SK-N-MC (cell line): Measurements from ENCODE around the gene MYO15B.
A peak's percentile ranks its signal among the peaks of the same experiment; 100 is the strongest.

Source experiments
- DNase-seq: peaks from one replicate; pipeline ENCODE4 v3.0.0-alpha.2; 2011; ENCODE audit warnings: low read depth, low spot score
- H3K27ac ChIP-seq: fragments of 200-600 bp; sonication (generic); 2 replicates; pipeline ENCODE4 v1.5.1; 2016; ENCODE audit warnings: mixed run types
- H3K36me3 ChIP-seq: fragments of 200-600 bp; sonication (generic); 2 replicates; pipeline ENCODE4 v1.6.1; 2017; ENCODE audit warnings: antibody characterized with exemption, low read length, mixed read lengths; ENCODE audit not compliant: insufficient read depth
- H3K4me3 ChIP-seq: fragments of 200-600 bp; sonication (generic); 2 replicates; pipeline ENCODE4 v1.5.1; 2016
- H3K9ac ChIP-seq: fragments of 200-600 bp; sonication (generic); 2 replicates; pipeline ENCODE4 v1.8.0; 2017; ENCODE audit warnings: mixed run types, mixed read lengths; ENCODE audit not compliant: insufficient read length
- H3K9me3 ChIP-seq: fragments of 200-600 bp; sonication (generic); 2 replicates; pipeline ENCODE4 v1.6.1; 2017; ENCODE audit warnings: low read depth, mild to moderate bottlenecking, antibody characterized with exemption, low read length, moderate library complexity, mixed read lengths
- EZH2 ChIP-seq: fragments of 200-600 bp; sonication (generic); IDR thresholded peaks from one replicate; pipeline ENCODE4 v1.6.1; 2017; ENCODE audit warnings: antibody characterized with exemption
- FOXP2 ChIP-seq: optimal IDR thresholded peaks from 2 replicates; pipeline ENCODE3; 2011; ENCODE audit warnings: mild to moderate bottlenecking, moderate library complexity; ENCODE audit not compliant: insufficient read depth; ENCODE audit errors: extremely low read length, control extremely low read depth
- POLR2AphosphoS5 ChIP-seq: IDR thresholded peaks from 2 replicates; pipeline ENCODE4 v1.6.1; 2012; ENCODE audit warnings: mild to moderate bottlenecking, low read depth, low read length, borderline replicate concordance

The MYO15B gene

DNA sequence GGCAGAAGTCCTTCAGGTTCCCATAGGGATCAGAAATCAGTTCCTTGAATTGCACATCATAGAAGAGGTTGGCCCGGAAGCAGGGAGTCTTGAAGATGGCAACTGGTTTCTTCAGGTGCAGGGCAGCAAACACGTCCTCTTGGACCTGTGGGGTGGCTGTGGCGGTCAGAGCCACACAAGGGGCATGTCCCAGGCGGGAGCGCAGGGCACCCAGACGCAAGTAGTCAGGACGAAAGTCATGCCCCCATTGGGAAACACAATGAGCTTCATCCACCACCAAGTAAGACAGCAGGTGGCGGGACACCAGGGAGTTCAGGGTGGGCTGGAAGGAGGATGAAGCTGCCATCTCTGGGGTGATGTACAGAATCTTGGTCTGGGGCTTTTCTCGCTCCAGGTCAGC is 74.9 kb downstream of the MYO15B start:
- Histone ChIP-seq H3K36me3 (peaks cover 19% of the 10 kb centered on the region; the same call in 1 of the 2 replicates), H3K4me3 (no peak overlapping the region), H3K27ac (no peak overlapping the region), H3K9ac (no peak overlapping the region), H3K9me3 (no peaks in the 10 kb centered on the region)
- no peak for TF ChIP-seq FOXP2
- no peak for TF ChIP-seq EZH2
- TF ChIP-seq POLR2AphosphoS5: no peak
- DNase-seq: no peak

DNA sequence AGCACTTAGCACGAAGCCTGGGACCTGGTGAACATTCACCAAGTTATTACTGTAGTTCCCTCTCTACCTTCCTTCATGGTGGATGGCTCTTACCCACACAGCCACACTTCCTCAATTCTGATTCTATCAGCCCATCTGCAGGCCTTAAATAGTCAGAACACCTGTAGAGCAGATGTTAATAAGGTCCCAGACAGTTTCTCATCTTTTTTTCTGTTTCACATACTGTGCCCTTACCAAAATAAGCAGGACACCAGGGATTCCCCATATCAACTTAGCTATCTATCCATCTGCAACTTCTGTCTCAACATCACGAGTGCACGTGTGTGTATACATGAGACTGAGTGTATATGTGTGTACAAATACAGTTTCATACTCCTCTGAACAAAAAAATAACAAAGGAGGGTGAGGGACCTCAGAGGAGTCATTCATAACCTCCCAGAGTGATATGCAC is 76.5 kb downstream of the MYO15B start:
- no peak for DNase-seq
- Histone ChIP-seq H3K9me3 (no peaks in the 10 kb centered on the region), H3K36me3 (peaks cover 27% of the 10 kb centered on the region), H3K9ac (no peak overlapping the region), H3K4me3 (no peak overlapping the region), H3K27ac (no peak overlapping the region)
- no peak for TF ChIP-seq FOXP2
- TF ChIP-seq POLR2AphosphoS5: no peak
- TF ChIP-seq EZH2: no peak

GRCh38 chr17:75665981-75666380 is 78.4 kb downstream of the MYO15B start:
- H3K9me3 ChIP-seq: no peaks in the 10 kb centered on the region
- H3K36me3 ChIP-seq: peaks cover 44% of the 10 kb centered on the region
- no peak for DNase-seq
- peak overlapping the region; percentile 95 for H3K9ac ChIP-seq
- no peak overlapping the region for H3K27ac ChIP-seq
- TF ChIP-seq POLR2AphosphoS5 (no peak), FOXP2 (no peak), EZH2 (no peak)
- peak overlapping the region; percentile 94 for H3K4me3 ChIP-seq

- H3K9ac ChIP-seq: peak within 1 kb of the TSS; percentile 95
- peak; percentile 93 for DNase-seq
- H3K9me3 ChIP-seq: no peaks in the 10 kb centered on the region
- TF ChIP-seq POLR2AphosphoS5: peak; percentile 88
- no peak for TF ChIP-seq EZH2
- H3K4me3 ChIP-seq: peak within 1 kb of the TSS; percentile 94
- H3K36me3 ChIP-seq: peaks cover 49% of the 10 kb centered on the region
- H3K27ac ChIP-seq: peak within 1 kb of the TSS; percentile 74
These were observed 79.6 kb downstream of the MYO15B start, which contains the start of the genes RECQL5 and SAP30BP for GRCh38 chr17:75666959-75667790. RECQL5 (minus strand) TSS chr17:75667154; CDS start chr17:75666557, 597 bp downstream. SAP30BP (plus strand) TSS chr17:75667338; CDS start chr17:75667373, 35 bp downstream.

DNA sequence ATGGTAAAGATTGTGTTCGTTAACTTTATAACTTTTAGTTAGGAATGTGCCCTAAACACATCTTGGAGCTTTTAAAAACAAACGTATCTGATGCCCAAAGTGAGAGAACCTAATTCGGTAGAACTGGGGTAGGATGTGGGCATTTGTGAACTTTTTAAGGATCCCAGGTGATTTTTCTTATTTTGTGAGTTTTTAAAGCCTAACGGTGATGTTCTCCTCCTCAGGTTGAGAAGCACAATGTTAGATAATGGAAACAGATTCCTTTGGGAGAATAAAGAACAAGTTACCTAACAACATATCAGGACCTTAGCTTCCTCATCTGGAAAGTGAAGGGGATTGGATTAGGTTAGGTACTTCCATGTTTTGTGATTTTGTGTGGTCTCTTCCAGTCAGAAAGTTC is 80.2 kb downstream of the MYO15B start:
- peak overlapping the region; percentile 94 for H3K4me3 ChIP-seq

DNA sequence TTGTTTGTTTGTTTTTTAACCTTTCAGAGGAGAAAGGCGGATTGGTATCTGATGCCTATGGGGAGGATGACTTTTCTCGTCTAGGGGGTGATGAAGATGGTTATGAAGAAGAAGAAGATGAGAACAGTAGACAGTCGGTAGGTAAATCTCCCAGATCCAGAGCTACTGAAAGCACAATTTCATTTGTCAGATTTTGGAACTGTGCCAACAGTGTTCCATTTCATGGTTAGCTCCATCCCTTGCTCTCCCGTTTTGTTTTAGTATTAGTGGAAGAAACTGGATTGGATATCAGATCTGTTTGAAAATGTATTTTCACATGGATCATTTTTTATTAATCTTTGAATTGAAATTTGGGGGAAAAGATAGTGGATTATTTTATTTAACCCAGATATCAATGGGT is 80.9 kb downstream of the MYO15B start:
- Histone ChIP-seq H3K27ac (no peak overlapping the region), H3K9me3 (no peaks in the 10 kb centered on the region), H3K9ac (peak overlapping the region; percentile 95), H3K36me3 (peaks cover 52% of the 10 kb centered on the region), H3K4me3 (peak overlapping the region; percentile 94)
- TF ChIP-seq POLR2AphosphoS5: no peak
- no peak for TF ChIP-seq FOXP2
- TF ChIP-seq EZH2: no peak
- DNase-seq: no peak

More for the DNA sequence above, 80.2 kb downstream of the MYO15B start:
- no peak for TF ChIP-seq FOXP2
- TF ChIP-seq POLR2AphosphoS5: no peak
- TF ChIP-seq EZH2: no peak
- H3K9ac ChIP-seq: peak overlapping the region; percentile 95
- H3K9me3 ChIP-seq: no peaks in the 10 kb centered on the region
- H3K27ac ChIP-seq: no peak overlapping the region
- no peak for DNase-seq
- H3K36me3 ChIP-seq: peaks cover 46% of the 10 kb centered on the region

DNA sequence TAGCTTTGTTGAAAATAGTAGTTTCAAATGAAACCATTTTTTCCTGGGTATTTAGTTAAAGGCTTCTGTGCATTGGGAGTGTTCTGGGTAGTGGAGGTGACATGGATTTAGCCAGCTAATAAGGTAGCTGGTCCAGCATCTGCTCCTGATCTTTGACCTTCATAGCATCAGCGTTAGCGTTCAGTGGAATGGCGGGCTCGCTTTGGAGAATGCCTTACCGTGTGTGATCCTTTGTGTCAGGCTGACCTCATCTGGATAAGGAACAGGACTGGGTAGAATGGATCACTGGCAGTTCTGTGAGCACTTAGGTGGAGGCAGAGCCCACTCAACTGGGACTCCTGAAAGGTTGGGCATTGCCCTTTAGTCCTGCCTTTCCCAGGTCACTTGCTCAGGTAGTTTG is 83.3 kb downstream of the MYO15B start:
- Histone ChIP-seq H3K4me3 (no peak overlapping the region), H3K27ac (no peak overlapping the region), H3K9me3 (no peaks in the 10 kb centered on the region), H3K9ac (no peak overlapping the region), H3K36me3 (peaks cover 51% of the 10 kb centered on the region)
- no peak for TF ChIP-seq FOXP2
- no peak for DNase-seq

- Histone ChIP-seq H3K36me3 (peaks cover 51% of the 10 kb centered on the region), H3K27ac (no peak overlapping the region), H3K4me3 (no peak overlapping the region), H3K9ac (no peak overlapping the region), H3K9me3 (no peaks in the 10 kb centered on the region)
- TF ChIP-seq FOXP2: no peak
- TF ChIP-seq EZH2: no peak
- no peak for TF ChIP-seq POLR2AphosphoS5
- DNase-seq: no peak
These were observed 84.4 kb downstream of the MYO15B start for GRCh38 chr17:75672011-75672410.

DNA sequence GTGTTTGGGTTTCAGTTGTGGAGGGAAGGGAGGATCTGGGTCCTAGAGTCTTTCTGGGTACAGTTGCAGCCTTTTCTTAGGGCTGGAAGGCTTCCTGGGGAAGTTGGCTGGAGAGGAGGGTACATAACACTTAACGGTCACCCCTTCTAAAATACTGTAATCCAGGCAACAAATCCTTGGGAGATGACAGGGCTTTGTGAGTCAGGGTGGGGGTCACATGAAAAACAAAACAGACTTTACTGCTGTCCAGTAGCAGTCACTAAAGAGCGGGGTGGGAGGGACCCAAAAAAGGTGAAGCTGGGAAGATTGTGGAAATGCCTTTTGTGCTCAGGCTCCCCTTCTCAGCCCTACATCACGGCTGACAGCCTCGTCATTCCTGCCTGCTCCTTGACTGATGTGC is 85.9 kb downstream of the MYO15B start:
- H3K36me3 ChIP-seq: peaks cover 59% of the 10 kb centered on the region
- no peak overlapping the region for H3K27ac ChIP-seq
- DNase-seq: no peak
- H3K4me3 ChIP-seq: no peak overlapping the region
- TF ChIP-seq EZH2 (no peak), FOXP2 (no peak), POLR2AphosphoS5 (no peak)
- H3K9ac ChIP-seq: no peak overlapping the region
- H3K9me3 ChIP-seq: no peaks in the 10 kb centered on the region
